ENCODE measurements around the gene SYTL2. TPM values are rescaled to one million over a fixed set of nuclear protein-coding genes. Genes with fewer than 3 reads are reported as not detected.
"Not testable (repeated sequence)": the region's sequence is repeated elsewhere in the genome, so short reads cannot be mapped to it uniquely, and the experiment has no call there.

The SYTL2 gene
- total RNA-seq, 2 donors from 2014 or later = 1.7 to 3.4 TPM

DNA sequence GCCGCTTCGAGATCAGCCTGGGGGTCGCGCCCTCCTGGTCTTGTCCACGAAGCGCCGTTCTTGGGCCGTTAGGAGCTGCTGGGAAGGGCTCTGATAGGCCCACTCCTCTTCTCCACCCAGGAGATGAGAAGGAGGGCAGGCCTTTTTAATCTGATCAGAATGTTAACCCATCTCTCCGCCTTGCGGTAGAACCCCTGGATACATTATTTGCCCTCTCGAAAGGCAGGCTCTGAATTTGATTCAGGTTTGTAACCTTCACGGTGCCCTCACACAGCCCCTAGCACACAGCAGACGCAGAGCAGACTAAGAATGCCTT, 44.4 kb upstream of the SYTL2 start, which contains the start of gene CCDC83:
TSS of gene CCDC83 (plus strand) at position 43 of the 316 bp plus-strand sequence. CDS start 9,741 bp downstream, outside the sequence.
- H3K9me3 Mint-ChIP-seq = peaks cover 24% of the 10 kb centered on the region
- Histone ChIP-seq H3K9ac (ENCODE audit: extremely low read depth, low read length, poor library complexity, severe bottlenecking) (peak within 1 kb of the TSS; percentile 54), H3K27me3 (ENCODE audit: control insufficient read depth, insufficient read depth, low read length, poor library complexity, severe bottlenecking) (no peaks in the 10 kb centered on the region), H3K27ac (ENCODE audit: low read depth, low read length) (peak within 1 kb of the TSS; percentile 68), H3K4me1 (ENCODE audit: control insufficient read depth, insufficient read depth, low read length) (peaks cover 5% of the 10 kb centered on the region), H3K4me3 (ENCODE audit: low read length) (peak within 1 kb of the TSS; percentile 81), H3K9me3 (ENCODE audit: control insufficient read depth, low read length) (peaks cover 13% of the 10 kb centered on the region), H3K36me3 (ENCODE audit: control insufficient read depth, insufficient read depth, low read length) (no peaks in the 10 kb centered on the region)
- H3K4me3 Mint-ChIP-seq = peak within 1 kb of the TSS; percentile 67
- no peaks in the 10 kb centered on the region for H3K27me3 Mint-ChIP-seq (ENCODE audit: insufficient read depth)
- no peak for DNase-seq
- peak within 1 kb of the TSS; percentile 97 for H3K27ac Mint-ChIP-seq
- TF ChIP-seq, protein P1, sequence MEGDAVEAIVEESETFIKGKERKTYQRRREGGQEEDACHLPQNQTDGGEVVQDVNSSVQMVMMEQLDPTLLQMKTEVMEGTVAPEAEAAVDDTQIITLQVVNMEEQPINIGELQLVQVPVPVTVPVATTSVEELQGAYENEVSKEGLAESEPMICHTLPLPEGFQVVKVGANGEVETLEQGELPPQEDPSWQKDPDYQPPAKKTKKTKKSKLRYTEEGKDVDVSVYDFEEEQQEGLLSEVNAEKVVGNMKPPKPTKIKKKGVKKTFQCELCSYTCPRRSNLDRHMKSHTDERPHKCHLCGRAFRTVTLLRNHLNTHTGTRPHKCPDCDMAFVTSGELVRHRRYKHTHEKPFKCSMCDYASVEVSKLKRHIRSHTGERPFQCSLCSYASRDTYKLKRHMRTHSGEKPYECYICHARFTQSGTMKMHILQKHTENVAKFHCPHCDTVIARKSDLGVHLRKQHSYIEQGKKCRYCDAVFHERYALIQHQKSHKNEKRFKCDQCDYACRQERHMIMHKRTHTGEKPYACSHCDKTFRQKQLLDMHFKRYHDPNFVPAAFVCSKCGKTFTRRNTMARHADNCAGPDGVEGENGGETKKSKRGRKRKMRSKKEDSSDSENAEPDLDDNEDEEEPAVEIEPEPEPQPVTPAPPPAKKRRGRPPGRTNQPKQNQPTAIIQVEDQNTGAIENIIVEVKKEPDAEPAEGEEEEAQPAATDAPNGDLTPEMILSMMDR (conservative IDR thresholded peaks at IDR 0.05) = no peak
- peaks cover 11% of the 10 kb centered on the region for H3K36me3 Mint-ChIP-seq (ENCODE audit: low read depth)
- no peaks in the 10 kb centered on the region for H3K4me1 Mint-ChIP-seq
- WGBS, 2 experiments (ENCODE audit: insufficient coverage in 1 of 2, insufficient read length in 1 of 2) = 44 to 70% methylated on average over 7 to 13 of the region's 13 CpGs

DNA sequence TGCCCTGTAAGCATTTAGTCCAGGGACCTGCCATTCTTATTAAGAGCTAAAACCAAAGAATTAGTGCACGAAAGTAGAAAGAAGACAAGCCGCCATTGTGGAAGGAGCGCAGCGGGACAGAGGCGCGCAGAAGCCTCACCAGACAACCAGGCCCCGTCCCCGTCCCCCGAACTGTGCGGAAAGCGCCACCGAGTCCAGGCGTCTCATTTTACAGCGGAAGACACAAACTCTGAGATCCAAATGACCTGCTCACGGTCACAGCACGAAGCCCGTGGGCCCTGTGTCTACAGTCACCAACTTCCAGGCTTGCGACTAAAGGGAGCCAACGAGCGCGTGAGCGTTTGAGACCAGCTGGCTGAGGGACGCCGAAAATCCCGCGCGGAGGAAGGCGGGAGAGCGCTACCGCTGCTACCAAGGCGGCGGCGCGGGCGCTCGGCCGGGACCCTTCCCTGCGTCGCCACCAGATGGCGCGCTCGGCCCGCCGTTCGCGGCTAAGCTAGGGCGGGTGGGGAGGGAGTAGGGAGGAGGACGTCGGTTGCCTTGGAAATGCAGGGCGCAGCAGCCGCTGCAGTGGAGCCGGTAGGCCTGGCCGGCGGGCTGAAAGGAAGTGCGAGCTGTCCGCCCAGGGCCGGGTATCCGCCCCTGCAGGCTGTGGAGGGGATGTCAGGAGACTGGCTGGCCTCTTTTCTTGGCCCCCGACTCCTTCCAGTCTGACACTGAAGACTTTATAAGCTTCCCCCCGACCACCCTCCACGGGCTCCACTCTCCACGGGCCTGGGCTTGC, 43.8 kb upstream of the SYTL2 start:
- Histone ChIP-seq H3K27ac (ENCODE audit: low read depth, low read length) (peak overlapping the region; percentile 68), H3K9ac (ENCODE audit: extremely low read depth, low read length, poor library complexity, severe bottlenecking) (peak overlapping the region; percentile 54), H3K27me3 (ENCODE audit: control insufficient read depth, insufficient read depth, low read length, poor library complexity, severe bottlenecking) (no peaks in the 10 kb centered on the region), H3K4me3 (ENCODE audit: low read length) (peak overlapping the region; percentile 81), H3K36me3 (ENCODE audit: control insufficient read depth, insufficient read depth, low read length) (no peaks in the 10 kb centered on the region), H3K9me3 (ENCODE audit: control insufficient read depth, low read length) (peaks cover 13% of the 10 kb centered on the region), H3K4me1 (ENCODE audit: control insufficient read depth, insufficient read depth, low read length) (peaks cover 5% of the 10 kb centered on the region)
- DNase-seq = peak; percentile 98
- H3K27me3 Mint-ChIP-seq (ENCODE audit: insufficient read depth) = no peaks in the 10 kb centered on the region
- peak overlapping the region; percentile 67 for H3K4me3 Mint-ChIP-seq
- H3K4me1 Mint-ChIP-seq = no peaks in the 10 kb centered on the region
- TF ChIP-seq, protein P1 (conservative IDR thresholded peaks at IDR 0.05) = peak; percentile 95
- H3K9me3 Mint-ChIP-seq = peaks cover 27% of the 10 kb centered on the region
- WGBS, 2 experiments (ENCODE audit: insufficient coverage in 1 of 2, insufficient read length in 1 of 2) = 6 to 9% methylated on average over 14 to 62 of the region's 62 CpGs
- H3K27ac Mint-ChIP-seq = peak overlapping the region; percentile 97
- peaks cover 13% of the 10 kb centered on the region for H3K36me3 Mint-ChIP-seq (ENCODE audit: low read depth)

- H3K9me3 Mint-ChIP-seq = peaks cover 29% of the 10 kb centered on the region
- Histone ChIP-seq H3K36me3 (ENCODE audit: control insufficient read depth, insufficient read depth, low read length) (no peaks in the 10 kb centered on the region), H3K9ac (ENCODE audit: extremely low read depth, low read length, poor library complexity, severe bottlenecking) (peak overlapping the region; percentile 54), H3K4me1 (ENCODE audit: control insufficient read depth, insufficient read depth, low read length) (peaks cover 5% of the 10 kb centered on the region), H3K9me3 (ENCODE audit: control insufficient read depth, low read length) (peaks cover 13% of the 10 kb centered on the region), H3K27ac (ENCODE audit: low read depth, low read length) (peak overlapping the region; percentile 68), H3K4me3 (ENCODE audit: low read length) (peak overlapping the region; percentile 81), H3K27me3 (ENCODE audit: control insufficient read depth, insufficient read depth, low read length, poor library complexity, severe bottlenecking) (no peaks in the 10 kb centered on the region)
- 77 to 78% methylated on average over 6 to 7 of the region's 7 CpGs for WGBS, 2 experiments (ENCODE audit: insufficient coverage in 1 of 2, insufficient read length in 1 of 2)
- DNase-seq = no peak
- TF ChIP-seq, protein P1 (conservative IDR thresholded peaks at IDR 0.05) = no peak
- no peaks in the 10 kb centered on the region for H3K27me3 Mint-ChIP-seq (ENCODE audit: insufficient read depth)
- H3K4me1 Mint-ChIP-seq = no peaks in the 10 kb centered on the region
- H3K4me3 Mint-ChIP-seq = peak overlapping the region; percentile 67
- peak overlapping the region; percentile 97 for H3K27ac Mint-ChIP-seq
- H3K36me3 Mint-ChIP-seq (ENCODE audit: low read depth) = peaks cover 13% of the 10 kb centered on the region
These were observed 43.2 kb upstream of the SYTL2 start for GRCh38 chr11:85854212-85854556.

DNA sequence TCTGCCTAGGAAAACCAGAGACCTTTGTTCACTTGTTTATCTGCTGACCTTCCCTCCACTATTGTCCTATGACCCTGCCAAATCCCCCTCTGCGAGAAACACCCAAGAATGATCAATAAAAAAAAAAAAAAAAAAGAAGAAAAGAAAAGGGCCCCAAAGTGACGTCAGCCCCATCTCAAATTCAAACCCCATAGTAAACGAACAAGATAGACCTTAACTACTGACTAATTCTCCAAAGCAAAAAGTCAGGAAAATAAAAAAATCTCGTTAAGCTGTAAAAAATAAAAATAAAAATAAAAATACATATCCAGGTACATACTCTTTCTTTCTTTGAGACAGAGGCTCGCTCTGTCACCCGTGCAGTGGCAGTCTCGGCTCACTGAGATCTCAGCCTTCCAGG, 42.6 kb upstream of the SYTL2 start:
- not testable (repeated sequence) for H3K27me3 ChIP-seq (ENCODE audit: control insufficient read depth, insufficient read depth, low read length, poor library complexity, severe bottlenecking); H3K27me3 Mint-ChIP-seq (ENCODE audit: insufficient read depth); H3K4me3 ChIP-seq (ENCODE audit: low read length); DNase-seq; H3K4me1 Mint-ChIP-seq; H3K4me3 Mint-ChIP-seq; H3K9ac ChIP-seq (ENCODE audit: extremely low read depth, low read length, poor library complexity, severe bottlenecking); H3K4me1 ChIP-seq (ENCODE audit: control insufficient read depth, insufficient read depth, low read length); H3K36me3 ChIP-seq (ENCODE audit: control insufficient read depth, insufficient read depth, low read length); H3K27ac Mint-ChIP-seq; H3K27ac ChIP-seq (ENCODE audit: low read depth, low read length)
- peaks cover 35% of the 10 kb centered on the region for H3K9me3 Mint-ChIP-seq
- no CpG with 5 or more reads among the region's 7 CpGs for WGBS, 2 experiments (ENCODE audit: insufficient coverage in 1 of 2, insufficient read length in 1 of 2)
- peaks cover 18% of the 10 kb centered on the region for H3K9me3 ChIP-seq (ENCODE audit: control insufficient read depth, low read length)
- H3K36me3 Mint-ChIP-seq (ENCODE audit: low read depth) = peaks cover 13% of the 10 kb centered on the region

GRCh38 chr11:85852754-85853153, 41.8 kb upstream of the SYTL2 start:
- not testable (repeated sequence) for H3K4me3 Mint-ChIP-seq; H3K4me1 Mint-ChIP-seq; H3K27me3 ChIP-seq (ENCODE audit: control insufficient read depth, insufficient read depth, low read length, poor library complexity, severe bottlenecking); H3K4me1 ChIP-seq (ENCODE audit: control insufficient read depth, insufficient read depth, low read length); H3K27me3 Mint-ChIP-seq (ENCODE audit: insufficient read depth); H3K4me3 ChIP-seq (ENCODE audit: low read length); H3K27ac ChIP-seq (ENCODE audit: low read depth, low read length); DNase-seq; H3K9ac ChIP-seq (ENCODE audit: extremely low read depth, low read length, poor library complexity, severe bottlenecking); H3K27ac Mint-ChIP-seq; H3K36me3 ChIP-seq (ENCODE audit: control insufficient read depth, insufficient read depth, low read length)
- H3K36me3 Mint-ChIP-seq (ENCODE audit: low read depth) = peaks cover 13% of the 10 kb centered on the region
- peaks cover 41% of the 10 kb centered on the region for H3K9me3 Mint-ChIP-seq
- WGBS, 2 experiments (ENCODE audit: insufficient coverage in 1 of 2, insufficient read length in 1 of 2) = 98 to 100% methylated on average over 3 to 33 of the region's 33 CpGs
- H3K9me3 ChIP-seq (ENCODE audit: control insufficient read depth, low read length) = peaks cover 25% of the 10 kb centered on the region

Measured in endodermal cell (in vitro differentiated cells).